Measurements from ENCODE around the gene BBIP1.

DNA sequence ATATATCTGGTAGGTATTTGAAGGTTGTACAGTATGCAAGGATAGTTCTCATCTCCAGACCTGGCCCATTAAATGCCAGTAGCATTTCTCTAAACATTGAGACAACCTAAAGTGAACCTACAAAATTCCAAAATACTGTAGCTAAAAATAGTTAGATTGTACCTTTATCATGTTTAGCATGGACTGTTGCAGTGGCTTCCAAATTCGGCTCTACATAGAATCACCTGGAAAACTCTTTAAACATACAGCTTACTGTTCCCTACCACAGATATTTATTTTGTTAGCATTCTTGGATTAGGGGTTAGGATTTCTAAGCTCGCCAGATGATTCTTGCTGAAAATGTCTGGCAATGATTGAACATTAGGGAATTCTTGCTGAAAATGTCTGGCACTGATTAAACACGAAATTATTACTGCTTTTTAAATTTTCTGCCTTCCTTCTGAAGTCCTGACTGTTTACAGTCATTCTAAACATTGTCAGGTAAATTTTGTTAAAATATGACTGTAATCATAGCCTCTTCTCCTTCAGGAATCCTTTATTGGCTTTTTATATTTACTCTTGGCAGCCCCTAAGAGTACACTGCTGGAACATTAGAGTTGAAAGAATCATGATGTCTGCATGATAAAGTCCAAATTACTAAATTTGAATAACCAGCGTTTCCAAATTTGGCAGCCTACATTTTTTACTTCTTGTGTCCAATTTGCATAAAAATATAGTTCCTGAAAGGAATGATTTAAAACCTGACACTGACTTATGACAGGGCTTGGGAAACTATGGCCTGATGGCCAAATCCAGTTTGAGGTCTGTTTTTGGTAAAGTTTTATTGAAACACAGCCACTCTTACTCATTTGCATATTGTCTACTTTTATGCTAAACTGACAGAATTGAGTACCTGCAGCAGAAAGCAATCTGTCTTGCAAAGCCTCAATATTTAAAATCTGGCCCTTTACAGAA lies 40.7 kb upstream of the BBIP1 start:
- TF ChIP-seq ZNF41 (CRISPR knock-in tag; conservative IDR thresholded peaks at IDR 0.05) (no peak), SREBF1 (IDR thresholded peaks at IDR 0.05; ENCODE audit: borderline replicate concordance, low read depth, low read length) (no peak), TFAM (CRISPR knock-in tag; conservative IDR thresholded peaks at IDR 0.05) (no peak), ZNF133 (CRISPR knock-in tag; IDR thresholded peaks at IDR 0.05) (no peak), POLR2A (conservative IDR thresholded peaks at IDR 0.05) (no peak), ZNF274 (IDR thresholded peaks at IDR 0.05; ENCODE audit: borderline replicate concordance, low read depth, low read length) (no peak), ZFPM2 (CRISPR knock-in tag; IDR thresholded peaks at IDR 0.05) (no peak), RAD21 (CRISPR knock-in tag; conservative IDR thresholded peaks at IDR 0.05 in 1 of 2, IDR thresholded peaks at IDR 0.05 in 1 of 2) (no peak)
- TF ChIP-seq, protein P1, sequence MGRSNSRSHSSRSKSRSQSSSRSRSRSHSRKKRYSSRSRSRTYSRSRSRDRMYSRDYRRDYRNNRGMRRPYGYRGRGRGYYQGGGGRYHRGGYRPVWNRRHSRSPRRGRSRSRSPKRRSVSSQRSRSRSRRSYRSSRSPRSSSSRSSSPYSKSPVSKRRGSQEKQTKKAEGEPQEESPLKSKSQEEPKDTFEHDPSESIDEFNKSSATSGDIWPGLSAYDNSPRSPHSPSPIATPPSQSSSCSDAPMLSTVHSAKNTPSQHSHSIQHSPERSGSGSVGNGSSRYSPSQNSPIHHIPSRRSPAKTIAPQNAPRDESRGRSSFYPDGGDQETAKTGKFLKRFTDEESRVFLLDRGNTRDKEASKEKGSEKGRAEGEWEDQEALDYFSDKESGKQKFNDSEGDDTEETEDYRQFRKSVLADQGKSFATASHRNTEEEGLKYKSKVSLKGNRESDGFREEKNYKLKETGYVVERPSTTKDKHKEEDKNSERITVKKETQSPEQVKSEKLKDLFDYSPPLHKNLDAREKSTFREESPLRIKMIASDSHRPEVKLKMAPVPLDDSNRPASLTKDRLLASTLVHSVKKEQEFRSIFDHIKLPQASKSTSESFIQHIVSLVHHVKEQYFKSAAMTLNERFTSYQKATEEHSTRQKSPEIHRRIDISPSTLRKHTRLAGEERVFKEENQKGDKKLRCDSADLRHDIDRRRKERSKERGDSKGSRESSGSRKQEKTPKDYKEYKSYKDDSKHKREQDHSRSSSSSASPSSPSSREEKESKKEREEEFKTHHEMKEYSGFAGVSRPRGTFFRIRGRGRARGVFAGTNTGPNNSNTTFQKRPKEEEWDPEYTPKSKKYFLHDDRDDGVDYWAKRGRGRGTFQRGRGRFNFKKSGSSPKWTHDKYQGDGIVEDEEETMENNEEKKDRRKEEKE (IDR thresholded peaks at IDR 0.05; ENCODE audit: borderline replicate concordance in 1 of 2, control insufficient read depth in 1 of 2, low read depth in 2 of 2, low read length in 1 of 2), result no peak
- TF ChIP-seq, protein P2, sequence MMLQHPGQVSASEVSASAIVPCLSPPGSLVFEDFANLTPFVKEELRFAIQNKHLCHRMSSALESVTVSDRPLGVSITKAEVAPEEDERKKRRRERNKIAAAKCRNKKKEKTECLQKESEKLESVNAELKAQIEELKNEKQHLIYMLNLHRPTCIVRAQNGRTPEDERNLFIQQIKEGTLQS (IDR thresholded peaks at IDR 0.05), result no peak
- TF ChIP-seq, protein P2 (CRISPR knock-in tag; conservative IDR thresholded peaks at IDR 0.05), result no peak

Data from K562 (cell line).